ENCODE results near the gene FBN1. TPM values are rescaled to one million over a fixed set of nuclear protein-coding genes. Genes with fewer than 3 reads are reported as not detected.

FBN1 gene
- total and polyA plus RNA-seq, 10 of the 15 experiments (the other 5 are each of a cell fraction or from before 2014, with no cell fraction given): 2.2 to 15.3 (median 7.0) TPM

DNA sequence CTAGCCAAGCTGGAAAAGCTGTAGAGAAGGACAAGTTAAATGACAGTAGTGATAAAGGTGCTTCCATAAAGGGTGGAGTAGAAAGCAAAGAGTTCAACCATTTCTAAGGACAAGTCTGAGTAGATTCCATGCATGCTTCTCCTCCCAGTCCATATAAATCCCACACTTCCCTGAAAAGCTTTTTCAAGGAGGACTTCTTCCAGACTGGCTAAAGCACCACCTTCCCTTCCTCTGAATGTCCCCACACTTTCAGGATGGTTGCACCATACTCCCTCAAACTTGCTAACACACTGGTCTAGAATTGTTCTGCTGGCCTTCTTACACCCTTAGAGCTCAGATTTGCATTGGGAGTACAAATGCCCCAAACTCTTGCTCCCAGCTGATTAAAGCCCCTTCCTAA is 40.9 kb downstream of the FBN1 start:
- Histone ChIP-seq H3K36me3 (ENCODE audit: control insufficient read depth in 2 of 2, insufficient read depth in 2 of 2, low read length in 1 of 2) (no peaks in the 10 kb centered on the region), H3K9ac (ENCODE audit: control insufficient read depth, insufficient read depth, low read length) (no peak overlapping the region), H4K20me1 (ENCODE audit: control insufficient read depth, insufficient read depth) (no peaks in the 10 kb centered on the region), H3K27me3 (replicated peaks in 1 of 2; ENCODE audit: control insufficient read depth in 2 of 2, insufficient read depth in 2 of 2, low read length in 1 of 2) (no peaks in the 10 kb centered on the region), H3K9me3 (replicated peaks; ENCODE audit: control insufficient read depth, insufficient read depth, low read length) (no peaks in the 10 kb centered on the region), H3K4me1 (ENCODE audit: control insufficient read depth, insufficient read depth, low read length) (no peaks in the 10 kb centered on the region), H2AFZ (ENCODE audit: control insufficient read depth, low read depth, low read length) (no peak overlapping the region), H3K4me3 (no peak overlapping the region), H3K27ac (ENCODE audit: control insufficient read depth, insufficient read depth) (no peak overlapping the region), H3K79me2 (ENCODE audit: control insufficient read depth, insufficient read depth, low read length) (no peaks in the 10 kb centered on the region), H3K4me2 (ENCODE audit: control insufficient read depth, insufficient read depth) (no peak overlapping the region)
- ChIA-PET SMC1A (ENCODE audit: uncharacterized antibody, unreplicated experiment) (interaction anchor here (1.6 kb wide), 1 partner anchor 9 kb away, joined by 5 read pairs; no protein-coding TSS in a partner anchor), POLR2A (no interaction called here), CTCF (interaction anchor here (0.8 to 1.0 kb wide), 2 partner anchors 9 to 313 kb away, joined by 3 to 4 read pairs; no protein-coding TSS in a partner anchor), RAD21 (ENCODE audit: unreplicated experiment) (interaction anchor here (1.9 kb wide), 1 partner anchor 23 kb away, joined by 4 read pairs; no protein-coding TSS in a partner anchor)
- FAIRE-seq (no peak), DNase-seq (ENCODE audit: low read depth, low spot score) (no peak), ATAC-seq (no peak)
- intact Hi-C loops (cut with micrococcal nuclease; ENCODE audit: unreplicated experiment): no loop called here
- TF ChIP-seq MTA3 (IDR thresholded peaks at IDR 0.05; ENCODE audit: borderline replicate concordance, low read length): no peak
- no peak for TF ChIP-seq EP300 (IDR thresholded peaks at IDR 0.05; ENCODE audit: borderline replicate concordance in 1 of 2, control insufficient read depth in 1 of 2, low read depth in 2 of 2, low read length in 2 of 2)
- TF ChIP-seq, protein P1, sequence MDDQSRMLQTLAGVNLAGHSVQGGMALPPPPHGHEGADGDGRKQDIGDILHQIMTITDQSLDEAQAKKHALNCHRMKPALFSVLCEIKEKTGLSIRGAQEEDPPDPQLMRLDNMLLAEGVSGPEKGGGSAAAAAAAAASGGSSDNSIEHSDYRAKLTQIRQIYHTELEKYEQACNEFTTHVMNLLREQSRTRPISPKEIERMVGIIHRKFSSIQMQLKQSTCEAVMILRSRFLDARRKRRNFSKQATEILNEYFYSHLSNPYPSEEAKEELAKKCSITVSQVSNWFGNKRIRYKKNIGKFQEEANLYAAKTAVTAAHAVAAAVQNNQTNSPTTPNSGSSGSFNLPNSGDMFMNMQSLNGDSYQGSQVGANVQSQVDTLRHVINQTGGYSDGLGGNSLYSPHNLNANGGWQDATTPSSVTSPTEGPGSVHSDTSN (IDR thresholded peaks at IDR 0.05; ENCODE audit: insufficient replicate concordance, low read depth, low read length): no peak
- TF ChIP-seq, protein P2, sequence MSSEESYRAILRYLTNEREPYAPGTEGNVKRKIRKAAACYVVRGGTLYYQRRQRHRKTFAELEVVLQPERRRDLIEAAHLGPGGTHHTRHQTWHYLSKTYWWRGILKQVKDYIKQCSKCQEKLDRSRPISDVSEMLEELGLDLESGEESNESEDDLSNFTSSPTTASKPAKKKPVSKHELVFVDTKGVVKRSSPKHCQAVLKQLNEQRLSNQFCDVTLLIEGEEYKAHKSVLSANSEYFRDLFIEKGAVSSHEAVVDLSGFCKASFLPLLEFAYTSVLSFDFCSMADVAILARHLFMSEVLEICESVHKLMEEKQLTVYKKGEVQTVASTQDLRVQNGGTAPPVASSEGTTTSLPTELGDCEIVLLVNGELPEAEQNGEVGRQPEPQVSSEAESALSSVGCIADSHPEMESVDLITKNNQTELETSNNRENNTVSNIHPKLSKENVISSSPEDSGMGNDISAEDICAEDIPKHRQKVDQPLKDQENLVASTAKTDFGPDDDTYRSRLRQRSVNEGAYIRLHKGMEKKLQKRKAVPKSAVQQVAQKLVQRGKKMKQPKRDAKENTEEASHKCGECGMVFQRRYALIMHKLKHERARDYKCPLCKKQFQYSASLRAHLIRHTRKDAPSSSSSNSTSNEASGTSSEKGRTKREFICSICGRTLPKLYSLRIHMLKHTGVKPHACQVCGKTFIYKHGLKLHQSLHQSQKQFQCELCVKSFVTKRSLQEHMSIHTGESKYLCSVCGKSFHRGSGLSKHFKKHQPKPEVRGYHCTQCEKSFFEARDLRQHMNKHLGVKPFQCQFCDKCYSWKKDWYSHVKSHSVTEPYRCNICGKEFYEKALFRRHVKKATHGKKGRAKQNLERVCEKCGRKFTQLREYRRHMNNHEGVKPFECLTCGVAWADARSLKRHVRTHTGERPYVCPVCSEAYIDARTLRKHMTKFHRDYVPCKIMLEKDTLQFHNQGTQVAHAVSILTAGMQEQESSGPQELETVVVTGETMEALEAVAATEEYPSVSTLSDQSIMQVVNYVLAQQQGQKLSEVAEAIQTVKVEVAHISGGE (CRISPR knock-in tag; IDR thresholded peaks at IDR 0.05): no peak
- TF ChIP-seq MYB (IDR thresholded peaks at IDR 0.05; ENCODE audit: borderline replicate concordance, low read depth, low read length): no peak
- TF ChIP-seq YY1 (IDR thresholded peaks at IDR 0.05; ENCODE audit: low read depth, low read length): no peak
- TF ChIP-seq, protein P3, sequence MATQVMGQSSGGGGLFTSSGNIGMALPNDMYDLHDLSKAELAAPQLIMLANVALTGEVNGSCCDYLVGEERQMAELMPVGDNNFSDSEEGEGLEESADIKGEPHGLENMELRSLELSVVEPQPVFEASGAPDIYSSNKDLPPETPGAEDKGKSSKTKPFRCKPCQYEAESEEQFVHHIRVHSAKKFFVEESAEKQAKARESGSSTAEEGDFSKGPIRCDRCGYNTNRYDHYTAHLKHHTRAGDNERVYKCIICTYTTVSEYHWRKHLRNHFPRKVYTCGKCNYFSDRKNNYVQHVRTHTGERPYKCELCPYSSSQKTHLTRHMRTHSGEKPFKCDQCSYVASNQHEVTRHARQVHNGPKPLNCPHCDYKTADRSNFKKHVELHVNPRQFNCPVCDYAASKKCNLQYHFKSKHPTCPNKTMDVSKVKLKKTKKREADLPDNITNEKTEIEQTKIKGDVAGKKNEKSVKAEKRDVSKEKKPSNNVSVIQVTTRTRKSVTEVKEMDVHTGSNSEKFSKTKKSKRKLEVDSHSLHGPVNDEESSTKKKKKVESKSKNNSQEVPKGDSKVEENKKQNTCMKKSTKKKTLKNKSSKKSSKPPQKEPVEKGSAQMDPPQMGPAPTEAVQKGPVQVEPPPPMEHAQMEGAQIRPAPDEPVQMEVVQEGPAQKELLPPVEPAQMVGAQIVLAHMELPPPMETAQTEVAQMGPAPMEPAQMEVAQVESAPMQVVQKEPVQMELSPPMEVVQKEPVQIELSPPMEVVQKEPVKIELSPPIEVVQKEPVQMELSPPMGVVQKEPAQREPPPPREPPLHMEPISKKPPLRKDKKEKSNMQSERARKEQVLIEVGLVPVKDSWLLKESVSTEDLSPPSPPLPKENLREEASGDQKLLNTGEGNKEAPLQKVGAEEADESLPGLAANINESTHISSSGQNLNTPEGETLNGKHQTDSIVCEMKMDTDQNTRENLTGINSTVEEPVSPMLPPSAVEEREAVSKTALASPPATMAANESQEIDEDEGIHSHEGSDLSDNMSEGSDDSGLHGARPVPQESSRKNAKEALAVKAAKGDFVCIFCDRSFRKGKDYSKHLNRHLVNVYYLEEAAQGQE (IDR thresholded peaks at IDR 0.05; ENCODE audit: low read depth, low read length): no peak
- no peak for TF ChIP-seq SRF (IDR thresholded peaks at IDR 0.05; ENCODE audit: low read depth in 2 of 2, low read length in 2 of 2)
- no peak for TF ChIP-seq ZBED1 (IDR thresholded peaks at IDR 0.05; ENCODE audit: borderline replicate concordance)
- no peak for TF ChIP-seq ETV6 (conservative IDR thresholded peaks at IDR 0.05 in 1 of 2, IDR thresholded peaks at IDR 0.05 in 1 of 2; ENCODE audit: borderline replicate concordance in 1 of 2, low read depth in 1 of 2)
- no peak for TF ChIP-seq IRF4 (IDR thresholded peaks at IDR 0.05; ENCODE audit: low read depth, low read length)
- no peak for TF ChIP-seq RAD51 (IDR thresholded peaks at IDR 0.05)
- TF ChIP-seq NFYA (IDR thresholded peaks at IDR 0.05; ENCODE audit: borderline replicate concordance, low read depth, low read length): no peak
- TF ChIP-seq TARDBP (IDR thresholded peaks at IDR 0.05; ENCODE audit: borderline replicate concordance): no peak
- BruUV-seq (replicated peaks): no TSS peak
- in situ Hi-C loops (cut with MboI): no loop called here
